ENCODE results near the gene NPR1.

Gene NPR1

GRCh38 chr1:153659175-153659534, 19.3 kb upstream of the NPR1 start:
- H3K27me3 ChIP-seq (ENCODE audit: control insufficient read depth, low read length) = no peaks in the 10 kb centered on the region
- H3K36me3 ChIP-seq (ENCODE audit: control insufficient read depth, low read length) = peaks cover 38% of the 10 kb centered on the region
- H3K4me1 ChIP-seq (ENCODE audit: control insufficient read depth, low read length) = peaks cover 17% of the 10 kb centered on the region
- peak overlapping the region; percentile 64 for H3K27ac ChIP-seq (ENCODE audit: low read depth, low read length)
- peak overlapping the region; percentile 89 for H3K4me3 ChIP-seq (ENCODE audit: low read length)
- no peak for TF ChIP-seq EZH2phosphoT487 (IDR thresholded peaks at IDR 0.05; ENCODE audit: borderline replicate concordance, low read length)
- H3K9me2 ChIP-seq (replicated peaks; ENCODE audit: control insufficient read depth, low read length) = no peaks in the 10 kb centered on the region
- H3K9me3 ChIP-seq (ENCODE audit: control insufficient read depth, insufficient read depth, low read length) = no peaks in the 10 kb centered on the region
- H3F3A ChIP-seq (ENCODE audit: control insufficient read depth, insufficient read depth) = peaks cover 45% of the 10 kb centered on the region
- peak overlapping the region; percentile 76 for H3K4me2 ChIP-seq (ENCODE audit: low read length)
- H3K79me2 ChIP-seq (ENCODE audit: control insufficient read depth, low read length) = peaks cover 14% of the 10 kb centered on the region
- H4K20me1 ChIP-seq (ENCODE audit: control insufficient read depth, insufficient read depth, low read depth, low read length) = no peaks in the 10 kb centered on the region

GRCh38 chr1:153659656-153660055, 18.8 kb upstream of the NPR1 start:
- Histone ChIP-seq H3K4me2 (ENCODE audit: low read length) (peak overlapping the region; percentile 76), H3F3A (ENCODE audit: control insufficient read depth, insufficient read depth) (peaks cover 46% of the 10 kb centered on the region), H3K9me2 (replicated peaks; ENCODE audit: control insufficient read depth, low read length) (no peaks in the 10 kb centered on the region), H3K4me3 (ENCODE audit: low read length) (peak overlapping the region; percentile 89), H3K27ac (ENCODE audit: low read depth, low read length) (no peak overlapping the region), H3K27me3 (ENCODE audit: control insufficient read depth, low read length) (no peaks in the 10 kb centered on the region), H3K79me2 (ENCODE audit: control insufficient read depth, low read length) (peaks cover 14% of the 10 kb centered on the region), H3K4me1 (ENCODE audit: control insufficient read depth, low read length) (peaks cover 17% of the 10 kb centered on the region), H3K36me3 (ENCODE audit: control insufficient read depth, low read length) (peaks cover 43% of the 10 kb centered on the region), H4K20me1 (ENCODE audit: control insufficient read depth, insufficient read depth, low read depth, low read length) (no peaks in the 10 kb centered on the region), H3K9me3 (ENCODE audit: control insufficient read depth, insufficient read depth, low read length) (no peaks in the 10 kb centered on the region)
- TF ChIP-seq CTCF (IDR thresholded peaks at IDR 0.05; ENCODE audit: low read depth, low read length, poor library complexity, severe bottlenecking) = no peak
- TF ChIP-seq EZH2phosphoT487 (IDR thresholded peaks at IDR 0.05; ENCODE audit: borderline replicate concordance, low read length) = no peak

DNA sequence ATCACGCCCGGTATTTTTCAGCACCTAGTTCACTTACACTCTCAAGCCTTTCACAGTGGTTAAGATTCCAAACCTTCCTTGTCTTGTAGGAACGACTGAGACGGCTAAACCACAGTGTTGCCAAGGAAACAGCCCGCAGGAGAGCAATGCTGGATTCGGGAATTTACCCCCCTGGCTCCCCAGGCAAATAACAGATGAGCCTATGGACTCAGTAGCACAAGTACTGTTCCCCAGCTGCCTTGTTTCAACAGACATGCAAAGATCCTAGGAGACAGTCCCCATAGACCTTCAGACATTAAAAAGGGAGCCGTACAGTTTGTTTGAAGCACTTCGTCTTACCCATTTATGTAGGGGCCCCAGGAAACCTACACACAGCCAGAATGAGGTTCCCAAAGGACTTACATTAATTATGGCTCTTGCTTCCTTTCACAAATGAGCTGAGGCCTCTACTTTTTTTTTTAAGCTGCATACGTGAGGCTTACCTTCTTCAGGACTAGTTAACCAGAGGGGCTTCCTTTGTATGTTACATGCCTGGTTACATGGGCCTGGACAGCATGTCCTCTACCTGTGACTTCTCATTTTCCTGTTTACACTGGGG, 17.3 kb upstream of the NPR1 start:
- Histone ChIP-seq H3K9me3 (ENCODE audit: control insufficient read depth, insufficient read depth, low read length) (no peaks in the 10 kb centered on the region), H4K20me1 (ENCODE audit: control insufficient read depth, insufficient read depth, low read depth, low read length) (no peaks in the 10 kb centered on the region), H3K27me3 (ENCODE audit: control insufficient read depth, low read length) (no peaks in the 10 kb centered on the region), H3K79me2 (ENCODE audit: control insufficient read depth, low read length) (peaks cover 14% of the 10 kb centered on the region), H3K9me2 (replicated peaks; ENCODE audit: control insufficient read depth, low read length) (no peaks in the 10 kb centered on the region), H3K27ac (ENCODE audit: low read depth, low read length) (no peak overlapping the region), H3K4me2 (ENCODE audit: low read length) (no peak overlapping the region), H3F3A (ENCODE audit: control insufficient read depth, insufficient read depth) (peaks cover 55% of the 10 kb centered on the region), H3K4me3 (ENCODE audit: low read length) (no peak overlapping the region), H3K36me3 (ENCODE audit: control insufficient read depth, low read length) (peaks cover 58% of the 10 kb centered on the region), H3K4me1 (ENCODE audit: control insufficient read depth, low read length) (peaks cover 17% of the 10 kb centered on the region)
- no peak for TF ChIP-seq EZH2phosphoT487 (IDR thresholded peaks at IDR 0.05; ENCODE audit: borderline replicate concordance, low read length)
- no peak for TF ChIP-seq CTCF (IDR thresholded peaks at IDR 0.05; ENCODE audit: low read depth, low read length, poor library complexity, severe bottlenecking)

GRCh38 chr1:153662269-153662668, 16.2 kb upstream of the NPR1 start:
- no peaks in the 10 kb centered on the region for H3K9me2 ChIP-seq (replicated peaks; ENCODE audit: control insufficient read depth, low read length)
- no peak overlapping the region for H3K27ac ChIP-seq (ENCODE audit: low read depth, low read length)
- no peaks in the 10 kb centered on the region for H3K27me3 ChIP-seq (ENCODE audit: control insufficient read depth, low read length)
- peaks cover 53% of the 10 kb centered on the region for H3F3A ChIP-seq (ENCODE audit: control insufficient read depth, insufficient read depth)
- H3K4me2 ChIP-seq (ENCODE audit: low read length) = no peak overlapping the region
- peaks cover 15% of the 10 kb centered on the region for H3K79me2 ChIP-seq (ENCODE audit: control insufficient read depth, low read length)
- H3K4me3 ChIP-seq (ENCODE audit: low read length) = no peak overlapping the region
- H3K9me3 ChIP-seq (ENCODE audit: control insufficient read depth, insufficient read depth, low read length) = no peaks in the 10 kb centered on the region
- H4K20me1 ChIP-seq (ENCODE audit: control insufficient read depth, insufficient read depth, low read depth, low read length) = no peaks in the 10 kb centered on the region
- TF ChIP-seq CTCF (IDR thresholded peaks at IDR 0.05; ENCODE audit: low read depth, low read length, poor library complexity, severe bottlenecking) (no peak), EZH2phosphoT487 (IDR thresholded peaks at IDR 0.05; ENCODE audit: borderline replicate concordance, low read length) (no peak)
- H3K36me3 ChIP-seq (ENCODE audit: control insufficient read depth, low read length) = peaks cover 69% of the 10 kb centered on the region
- H3K4me1 ChIP-seq (ENCODE audit: control insufficient read depth, low read length) = peaks cover 17% of the 10 kb centered on the region
